CD14-positive monocyte (primary cell): ENCODE results near the gene USP44. TPM values are rescaled to one million over a fixed set of nuclear protein-coding genes. Genes with fewer than 3 reads are reported as not detected.

Experiments used
- DNase-seq, 3 donors: peaks; one replicate each; pipeline ENCODE4 v3.0.0-alpha.2; 2011 to 2022
- H2AFZ ChIP-seq: 2 replicates; pipeline ENCODE4 v1.6.0; 2012; ENCODE audit warnings: mild to moderate bottlenecking, low read depth, low read length, inconsistent platforms; ENCODE audit not compliant: insufficient read depth, poor library complexity, severe bottlenecking
- H3K27ac ChIP-seq, 2 donors: 1 replicate in 1 of 2; 2 replicates in 1 of 2; pipeline ENCODE4 v1.5.1; 2012 to 2013; ENCODE audit warnings: low read length in 2 of 2, control low read depth in 1 of 2, inconsistent platforms in 1 of 2, low read depth in 1 of 2, mild to moderate bottlenecking in 1 of 2
- H3K27me3 ChIP-seq, 2 donors: one replicate each; pipeline versions ENCODE4 v1.6.0 to v1.6.1; 2011 to 2013; ENCODE audit warnings: low read length in 2 of 2; ENCODE audit not compliant: control insufficient read depth in 2 of 2, insufficient read depth in 2 of 2
- H3K36me3 ChIP-seq, 2 donors: replicated peaks in 1 of 2; 1 replicate in 1 of 2; 2 replicates in 1 of 2; pipeline versions ENCODE4 v1.5.1 to v1.6.1; 2012 to 2013; ENCODE audit warnings: low read length in 2 of 2, control low read depth in 1 of 2, inconsistent platforms in 1 of 2, mild to moderate bottlenecking in 1 of 2; ENCODE audit not compliant: insufficient read depth in 2 of 2, control insufficient read depth in 1 of 2
- H3K4me1 ChIP-seq, 2 donors: 1 replicate in 1 of 2; 2 replicates in 1 of 2; pipeline versions ENCODE4 v1.5.1 to v1.6.1; 2012 to 2013; ENCODE audit warnings: low read length in 2 of 2, control low read depth in 1 of 2, inconsistent platforms in 1 of 2, mild to moderate bottlenecking in 1 of 2, moderate library complexity in 1 of 2; ENCODE audit not compliant: insufficient read depth in 2 of 2, control insufficient read depth in 1 of 2
- H3K4me2 ChIP-seq: replicated peaks from 2 replicates; pipeline ENCODE3; 2012; ENCODE audit warnings: low read length, moderate library complexity, mild to moderate bottlenecking; ENCODE audit not compliant: poor library complexity, severe bottlenecking; ENCODE audit errors: extremely low read depth
- H3K4me3 ChIP-seq, 3 experiments: fragments of 200-600 bp in 1 of 3; sonication (generic) in 1 of 3; replicated peaks in 1 of 3; 1 replicate in 2 of 3; 2 replicates in 1 of 3; pipeline ENCODE4 v1.5.1; 2011 to 2013; ENCODE audit warnings: low read length in 3 of 3, mild to moderate bottlenecking in 3 of 3, control low read depth in 2 of 3, low read depth in 2 of 3, inconsistent platforms in 1 of 3, moderate library complexity in 1 of 3
- H3K79me2 ChIP-seq: 2 replicates; pipeline ENCODE4 v1.6.0; 2012; ENCODE audit warnings: mild to moderate bottlenecking, control low read depth, inconsistent platforms, low read length, moderate library complexity; ENCODE audit not compliant: insufficient read depth
- H3K9ac ChIP-seq: 2 replicates; pipeline ENCODE4 v1.6.0; 2017; ENCODE audit warnings: low read length, mild to moderate bottlenecking; ENCODE audit not compliant: insufficient read depth, poor library complexity, severe bottlenecking
- H3K9me3 ChIP-seq, 2 donors: replicated peaks in 1 of 2; 1 replicate in 1 of 2; 2 replicates in 1 of 2; pipeline versions ENCODE4 v1.5.1 to v1.6.1; 2012 to 2013; ENCODE audit warnings: low read length in 2 of 2, control low read depth in 1 of 2; ENCODE audit not compliant: control insufficient read depth in 1 of 2, insufficient read depth in 1 of 2
- H4K20me1 ChIP-seq: 2 replicates; pipeline ENCODE4 v1.6.0; 2012; ENCODE audit warnings: mild to moderate bottlenecking, low read length, control low read depth, moderate library complexity; ENCODE audit not compliant: insufficient read depth
- H3K27ac Mint-ChIP-seq, 7 donors: one replicate each; pipeline ENCODE4 v1.8.0; 2020; ENCODE audit warnings: mild to moderate bottlenecking in 7 of 7, mixed read lengths in 7 of 7, moderate library complexity in 6 of 7, inconsistent platforms in 2 of 7
- H3K27me3 Mint-ChIP-seq, 3 donors: one replicate each; pipeline ENCODE4 v1.8.0; 2021 to 2022; ENCODE audit warnings: low read depth in 3 of 3, mild to moderate bottlenecking in 3 of 3, mixed read lengths in 3 of 3, moderate library complexity in 3 of 3, inconsistent platforms in 1 of 3
- H3K36me3 Mint-ChIP-seq, 2 donors: one replicate each; pipeline ENCODE4 v1.8.0; 2020; ENCODE audit warnings: mixed read lengths in 2 of 2, inconsistent platforms in 1 of 2, mild to moderate bottlenecking in 1 of 2
- H3K4me1 Mint-ChIP-seq: one replicate; pipeline ENCODE4 v1.8.0; 2020; ENCODE audit warnings: mild to moderate bottlenecking, mixed read lengths
- H3K4me3 Mint-ChIP-seq, 2 donors: one replicate each; pipeline ENCODE4 v1.8.0; 2020; ENCODE audit warnings: mild to moderate bottlenecking in 2 of 2, mixed read lengths in 2 of 2, moderate library complexity in 1 of 2
- H3K9me3 Mint-ChIP-seq, 7 donors: one replicate each; pipeline ENCODE4 v1.8.0; 2020 to 2022; ENCODE audit warnings: mixed read lengths in 7 of 7, mild to moderate bottlenecking in 6 of 7, moderate library complexity in 6 of 7, inconsistent platforms in 2 of 7
- WGBS: methylation state at CpG from one replicate; pipeline ENCODE4 v1.1.5; 2013; ENCODE audit warnings: missing lambda C conversion rate; ENCODE audit not compliant: insufficient coverage; 5-methylcytosine and 5-hydroxymethylcytosine counted together
- intact Hi-C, 2 donors: fragments of 100-400 bp; cut with micrococcal nuclease; formaldehyde crosslinking; loops; one replicate each; pipeline versions ENCODE4 v1.15.0 to v1.15.1; 2023
- polyA plus RNA-seq, 3 donors: library from polyadenylated mRNA; depleted of rRNA in 1 of 3; unstranded in 2 of 3; stranded (reverse) in 1 of 3; fragments of 300-500 nt in 2 of 3; fragments of >200 nt in 1 of 3; fragmentation: Illumina TruSeq in 2 of 3; gene quantifications; 1 replicate in 2 of 3; 2 replicates in 1 of 3; pipeline ENCODE4 v1.2.3, GENCODE V29; 2012 to 2021
- TF ChIP-seq, protein P1 (sequence below): fragments of 200-600 bp; IDR thresholded peaks from one replicate; pipeline ENCODE4 v1.8.0; 2022; ENCODE audit warnings: antibody characterized with exemption, mild to moderate bottlenecking

USP44 gene
- polyA plus RNA-seq, 3 donors: 0.12 to 0.13 TPM; not detected in 1

DNA sequence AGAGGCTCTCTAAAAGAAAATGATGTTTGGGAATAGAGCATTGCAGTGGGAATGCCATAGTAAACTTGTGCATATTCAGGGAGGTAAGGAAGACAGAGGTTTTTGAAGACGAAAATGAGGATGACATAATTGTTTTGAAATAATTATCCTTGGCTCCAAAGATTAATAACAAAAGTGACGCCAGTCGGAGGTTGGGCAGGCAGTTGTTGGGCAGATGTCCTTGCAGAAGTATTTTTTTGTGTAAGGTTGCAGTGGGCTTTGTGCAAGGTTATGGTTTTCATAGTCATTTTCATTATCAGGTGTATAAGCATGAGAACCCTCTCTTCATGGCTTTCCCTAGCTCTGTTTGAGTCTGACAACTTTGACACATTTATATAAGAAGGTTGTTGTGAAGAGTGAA lies 42.0 kb downstream of the USP44 start:
- no peaks in the 10 kb centered on the region for H3K27me3 ChIP-seq
- no peaks in the 10 kb centered on the region for H3K27me3 Mint-ChIP-seq
- intact Hi-C loops: no loop called here
- no peaks in the 10 kb centered on the region for H3K4me1 Mint-ChIP-seq
- H3K36me3 Mint-ChIP-seq: peaks cover 84 to 94% of the 10 kb centered on the region in 2 donors
- H3K36me3 ChIP-seq: peaks cover 85 to 97% of the 10 kb centered on the region in 2 donors
- no peak overlapping the region for H3K4me3 ChIP-seq
- no peak overlapping the region for H2AFZ ChIP-seq
- H3K4me1 ChIP-seq: no peaks in the 10 kb centered on the region
- TF ChIP-seq, protein P1, sequence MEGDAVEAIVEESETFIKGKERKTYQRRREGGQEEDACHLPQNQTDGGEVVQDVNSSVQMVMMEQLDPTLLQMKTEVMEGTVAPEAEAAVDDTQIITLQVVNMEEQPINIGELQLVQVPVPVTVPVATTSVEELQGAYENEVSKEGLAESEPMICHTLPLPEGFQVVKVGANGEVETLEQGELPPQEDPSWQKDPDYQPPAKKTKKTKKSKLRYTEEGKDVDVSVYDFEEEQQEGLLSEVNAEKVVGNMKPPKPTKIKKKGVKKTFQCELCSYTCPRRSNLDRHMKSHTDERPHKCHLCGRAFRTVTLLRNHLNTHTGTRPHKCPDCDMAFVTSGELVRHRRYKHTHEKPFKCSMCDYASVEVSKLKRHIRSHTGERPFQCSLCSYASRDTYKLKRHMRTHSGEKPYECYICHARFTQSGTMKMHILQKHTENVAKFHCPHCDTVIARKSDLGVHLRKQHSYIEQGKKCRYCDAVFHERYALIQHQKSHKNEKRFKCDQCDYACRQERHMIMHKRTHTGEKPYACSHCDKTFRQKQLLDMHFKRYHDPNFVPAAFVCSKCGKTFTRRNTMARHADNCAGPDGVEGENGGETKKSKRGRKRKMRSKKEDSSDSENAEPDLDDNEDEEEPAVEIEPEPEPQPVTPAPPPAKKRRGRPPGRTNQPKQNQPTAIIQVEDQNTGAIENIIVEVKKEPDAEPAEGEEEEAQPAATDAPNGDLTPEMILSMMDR: no peak
- no peaks in the 10 kb centered on the region for H3K9me3 ChIP-seq
- no peak overlapping the region for H3K27ac ChIP-seq
- 100% methylated on average over 3 of the region's 3 CpGs for WGBS
- H3K79me2 ChIP-seq: no peaks in the 10 kb centered on the region
- no peak for DNase-seq
- H3K4me3 Mint-ChIP-seq: no peak overlapping the region
- H4K20me1 ChIP-seq: no peaks in the 10 kb centered on the region
- no peaks in the 10 kb centered on the region for H3K9me3 Mint-ChIP-seq
- H3K9ac ChIP-seq: no peak overlapping the region
- no peak overlapping the region for H3K4me2 ChIP-seq
- no peak overlapping the region for H3K27ac Mint-ChIP-seq

DNA sequence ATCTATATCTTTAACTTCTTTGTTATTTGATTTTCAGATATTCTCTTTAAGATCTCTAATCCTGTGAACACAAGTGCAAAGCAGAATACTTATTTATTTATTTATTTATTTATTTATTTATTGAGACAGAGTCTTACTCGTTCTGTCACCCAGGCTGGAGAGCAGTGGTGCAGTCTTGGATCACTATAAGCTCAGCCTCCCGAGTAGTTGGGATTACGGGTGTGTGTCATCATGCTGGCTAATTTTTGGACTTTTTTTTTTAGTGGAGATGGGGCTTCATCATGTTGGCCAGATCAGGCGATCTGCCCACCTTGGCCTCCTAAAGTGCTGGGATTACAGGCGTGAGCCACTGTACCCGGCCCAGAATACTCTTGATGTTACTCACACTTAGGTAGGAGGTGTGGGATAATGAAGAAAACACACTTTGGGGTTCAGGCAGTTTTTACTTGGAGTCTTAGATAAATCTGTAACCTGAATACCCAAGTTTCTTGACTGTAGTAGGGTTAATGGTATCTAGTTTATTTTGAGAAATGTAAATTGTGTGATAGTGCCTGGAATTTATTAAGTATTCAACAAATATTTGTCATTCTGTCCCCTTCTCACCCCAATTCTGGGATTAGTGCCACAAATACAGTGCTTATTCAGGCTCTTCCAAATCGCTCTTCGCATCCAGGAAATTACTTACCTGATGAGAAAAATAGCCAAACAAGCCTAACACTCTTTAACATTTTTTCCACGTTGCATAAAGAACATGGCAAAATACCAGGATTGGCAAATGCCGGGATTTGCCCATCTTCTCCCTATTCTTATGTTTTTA lies 44.4 kb downstream of the USP44 start:
- Histone ChIP-seq H3K36me3 (peaks cover 77 to 96% of the 10 kb centered on the region in 2 donors), H4K20me1 (no peaks in the 10 kb centered on the region), H3K27ac (no peak overlapping the region), H3K27me3 (no peaks in the 10 kb centered on the region), H3K79me2 (no peaks in the 10 kb centered on the region), H3K4me3 (no peak overlapping the region), H2AFZ (no peak overlapping the region), H3K4me2 (no peak overlapping the region), H3K9ac (no peak overlapping the region), H3K4me1 (no peaks in the 10 kb centered on the region), H3K9me3 (no peaks in the 10 kb centered on the region)
- H3K9me3 Mint-ChIP-seq: no peaks in the 10 kb centered on the region
- intact Hi-C loops: no loop called here
- no peak for DNase-seq
- H3K36me3 Mint-ChIP-seq: peaks cover 82 to 94% of the 10 kb centered on the region in 2 donors
- WGBS: 100% methylated on average over 5 of the region's 10 CpGs
- no peaks in the 10 kb centered on the region for H3K27me3 Mint-ChIP-seq
- TF ChIP-seq, protein P1: no peak
- no peak overlapping the region for H3K4me3 Mint-ChIP-seq
- no peak overlapping the region for H3K27ac Mint-ChIP-seq
- H3K4me1 Mint-ChIP-seq: no peaks in the 10 kb centered on the region
